Astrocyte of the spinal cord (primary cell): ENCODE results near the gene IRF2BPL.

Source experiments
- DNase-seq: peaks from one replicate; pipeline ENCODE4 v3.0.0; 2011; ENCODE audit warnings: low read depth, low spot score
- H3K4me3 ChIP-seq: 2 replicates; pipeline ENCODE4 v1.5.1; 2011; ENCODE audit warnings: low read depth, mild to moderate bottlenecking, low read length, moderate library complexity
- CTCF ChIP-seq: IDR thresholded peaks from 2 replicates; pipeline ENCODE4 v1.5.1; 2012; ENCODE audit warnings: low read depth, mild to moderate bottlenecking, low read length, inconsistent platforms
- in situ Hi-C: cut with HindIII; loops from 2 replicates; pipeline ENCODE4 v1.10.0; 2017; ENCODE audit warnings: low sequenced_read_pairs

IRF2BPL gene

DNA sequence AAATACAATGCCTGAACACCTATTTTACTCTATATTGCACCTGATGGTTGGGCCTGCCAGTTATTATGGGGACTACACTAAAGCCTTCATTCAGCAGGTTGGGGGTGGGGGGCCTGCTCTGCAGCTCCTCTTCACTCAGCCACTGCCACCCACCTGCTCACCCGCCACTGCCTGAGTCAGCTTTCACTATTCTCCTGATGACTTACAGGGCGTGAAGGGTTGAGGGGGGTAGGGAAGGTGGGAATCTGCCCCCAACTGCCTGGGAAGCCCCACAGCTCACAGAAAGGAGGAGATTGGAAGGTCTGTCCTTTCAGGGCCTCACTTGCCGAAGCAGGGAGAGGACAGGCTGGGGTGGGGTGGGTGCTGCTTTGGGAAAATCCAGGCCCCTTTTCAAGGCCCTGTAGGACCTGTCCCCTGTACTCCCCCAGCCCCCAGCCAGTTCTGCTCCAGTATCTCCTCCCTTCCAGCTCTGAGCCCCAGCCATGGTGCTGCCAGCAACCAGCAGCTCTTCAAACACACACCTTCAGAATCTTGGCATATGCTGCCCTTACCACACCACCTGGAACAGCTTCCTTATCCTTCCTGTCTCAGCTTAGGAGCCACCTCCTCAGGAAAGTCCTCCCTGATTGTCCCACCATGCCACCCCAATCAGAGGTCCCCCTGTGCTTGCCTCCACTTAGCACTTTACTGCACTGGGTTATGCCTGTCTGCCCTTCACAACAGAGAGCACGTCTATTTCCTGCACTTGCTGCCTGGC, 33.1 kb downstream of the IRF2BPL start:
- H3K4me3 ChIP-seq, result no peak overlapping the region
- no peak for TF ChIP-seq CTCF
- in situ Hi-C loops, result no loop called here
- DNase-seq, result no peak

DNA sequence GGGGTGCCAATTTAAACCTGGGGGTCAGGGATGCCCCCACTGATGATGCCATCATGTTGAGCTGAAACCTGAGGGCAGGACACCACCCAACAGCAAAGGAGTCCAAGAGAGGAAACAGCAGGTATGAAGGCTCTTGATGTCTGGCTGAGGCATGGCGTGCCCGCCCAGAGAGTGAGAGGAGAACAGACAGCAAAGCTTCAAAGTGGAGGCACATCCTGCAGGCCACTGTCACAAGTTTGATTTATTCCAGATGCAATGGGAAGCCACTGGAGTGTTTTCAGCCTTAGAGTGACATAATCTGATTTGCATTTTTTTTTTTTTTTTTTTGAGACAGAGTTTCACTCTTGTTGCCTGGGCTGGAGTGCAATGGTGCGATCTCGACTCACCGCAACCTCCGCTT, 34.8 kb downstream of the IRF2BPL start:
- TF ChIP-seq CTCF, result no peak
- no peak overlapping the region for H3K4me3 ChIP-seq
- DNase-seq, result no peak
- in situ Hi-C loops, result no loop called here

- no peak overlapping the region for H3K4me3 ChIP-seq
- no peak for DNase-seq
- no peak for TF ChIP-seq CTCF
- in situ Hi-C loops, result no loop called here
Measured at GRCh38 chr14:76990084-76990483, 38.4 kb downstream of the IRF2BPL start.

DNA sequence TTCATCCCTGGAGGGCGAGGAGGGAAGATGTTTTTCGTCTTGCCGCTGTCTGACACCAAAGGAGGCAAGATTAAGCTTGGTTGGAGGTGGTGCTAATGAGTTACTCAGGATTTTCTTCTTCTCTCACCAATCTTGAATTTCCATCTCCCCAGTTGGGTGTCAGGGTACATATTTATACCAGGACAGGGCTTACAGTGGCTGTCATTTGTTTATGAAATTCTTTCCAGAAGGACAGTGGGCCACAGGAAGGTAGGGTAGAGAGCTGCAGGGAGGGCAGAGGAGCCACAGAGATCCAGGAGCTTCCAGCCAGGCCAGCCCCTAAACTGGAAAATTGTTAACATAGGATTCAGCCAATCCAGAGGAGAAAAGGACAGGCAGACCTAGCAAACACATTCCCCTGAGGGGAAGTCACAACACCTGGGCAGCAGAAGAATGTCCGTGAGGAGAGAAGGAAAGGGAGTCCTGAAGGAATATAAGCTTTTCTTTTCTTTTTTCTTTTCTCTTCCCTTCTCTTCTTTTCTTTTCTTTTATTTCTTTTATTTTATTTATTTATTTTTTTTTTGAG, 40.5 kb downstream of the IRF2BPL start:
- no peak overlapping the region for H3K4me3 ChIP-seq
- no peak for TF ChIP-seq CTCF
- in situ Hi-C loops, result no loop called here
- DNase-seq, result no peak

DNA sequence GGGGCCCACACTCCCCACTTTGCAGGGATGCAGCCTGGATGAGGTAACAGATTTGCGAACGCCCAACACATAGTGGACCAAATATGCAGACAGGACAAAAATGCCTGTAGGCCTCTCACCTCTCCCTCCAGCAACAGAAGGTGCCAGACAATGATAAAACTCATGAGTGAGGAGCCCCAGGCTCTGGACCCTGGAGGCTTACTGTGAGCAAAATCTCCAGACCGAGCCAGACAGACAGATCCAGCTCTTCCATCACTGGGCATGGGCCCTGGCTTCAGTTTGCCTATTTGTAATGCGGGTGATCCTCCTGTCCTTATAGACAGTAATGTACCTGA, 42.3 kb downstream of the IRF2BPL start:
- in situ Hi-C loops, result no loop called here
- no peak overlapping the region for H3K4me3 ChIP-seq
- no peak for TF ChIP-seq CTCF
- DNase-seq, result no peak

GRCh38 chr14:76985540-76986230, 42.8 kb downstream of the IRF2BPL start:
- H3K4me3 ChIP-seq, result no peak overlapping the region
- in situ Hi-C loops, result no loop called here
- peak; percentile 29 for DNase-seq

More at GRCh38 chr14:76985540-76986230, 42.8 kb downstream of the IRF2BPL start:
- TF ChIP-seq CTCF, result no peak
